ENCODE measurements around the gene GRP. TPM values are rescaled to one million over a fixed set of nuclear protein-coding genes. Genes with fewer than 3 reads are reported as not detected.

The GRP gene
- polyA plus RNA-seq, 1 experiment, result 0.16 TPM

DNA sequence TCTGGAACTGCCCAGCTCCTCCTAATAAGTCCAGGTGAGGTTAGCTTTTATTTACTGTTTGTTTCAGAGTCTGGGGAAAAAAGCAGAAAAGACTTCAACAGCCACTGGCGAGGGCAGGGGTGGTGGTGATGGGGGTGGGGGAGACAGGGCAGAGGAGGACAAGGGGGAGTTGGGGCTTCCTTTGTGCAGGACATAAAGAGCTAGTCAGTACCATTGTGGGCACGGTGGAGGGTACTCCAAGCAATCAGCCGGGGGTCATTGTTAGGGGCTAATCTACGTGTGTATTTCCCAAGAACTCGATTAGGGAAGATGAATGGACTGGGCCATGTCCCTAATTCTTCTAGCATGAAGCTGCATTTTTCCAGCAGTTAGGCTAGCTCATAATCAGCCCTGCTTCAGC, 56.1 kb downstream of the GRP start:
- DNase-seq (ENCODE audit: low read depth), result no peak
- CTCF ChIA-PET, result interaction anchor here (0.7 to 1.3 kb wide), 3 partner anchors 12 to 126 kb away, joined by 3 read pairs; no protein-coding TSS in a partner anchor
- Histone ChIP-seq H3K36me3 (ENCODE audit: control insufficient read depth, insufficient read depth, low read length) (no peaks in the 10 kb centered on the region), H3K4me3 (ENCODE audit: low read depth, low read length) (no peak overlapping the region), H3K27me3 (ENCODE audit: control insufficient read depth, insufficient read depth, low read length) (peaks cover 51% of the 10 kb centered on the region)
- POLR2A ChIA-PET, result no interaction called here
- TF ChIP-seq, protein P1, sequence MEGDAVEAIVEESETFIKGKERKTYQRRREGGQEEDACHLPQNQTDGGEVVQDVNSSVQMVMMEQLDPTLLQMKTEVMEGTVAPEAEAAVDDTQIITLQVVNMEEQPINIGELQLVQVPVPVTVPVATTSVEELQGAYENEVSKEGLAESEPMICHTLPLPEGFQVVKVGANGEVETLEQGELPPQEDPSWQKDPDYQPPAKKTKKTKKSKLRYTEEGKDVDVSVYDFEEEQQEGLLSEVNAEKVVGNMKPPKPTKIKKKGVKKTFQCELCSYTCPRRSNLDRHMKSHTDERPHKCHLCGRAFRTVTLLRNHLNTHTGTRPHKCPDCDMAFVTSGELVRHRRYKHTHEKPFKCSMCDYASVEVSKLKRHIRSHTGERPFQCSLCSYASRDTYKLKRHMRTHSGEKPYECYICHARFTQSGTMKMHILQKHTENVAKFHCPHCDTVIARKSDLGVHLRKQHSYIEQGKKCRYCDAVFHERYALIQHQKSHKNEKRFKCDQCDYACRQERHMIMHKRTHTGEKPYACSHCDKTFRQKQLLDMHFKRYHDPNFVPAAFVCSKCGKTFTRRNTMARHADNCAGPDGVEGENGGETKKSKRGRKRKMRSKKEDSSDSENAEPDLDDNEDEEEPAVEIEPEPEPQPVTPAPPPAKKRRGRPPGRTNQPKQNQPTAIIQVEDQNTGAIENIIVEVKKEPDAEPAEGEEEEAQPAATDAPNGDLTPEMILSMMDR (IDR thresholded peaks at IDR 0.05; ENCODE audit: insufficient read depth, low read depth, low read length), result no peak

- POLR2A ChIA-PET, result no interaction called here
- TF ChIP-seq, protein P1 (IDR thresholded peaks at IDR 0.05; ENCODE audit: insufficient read depth, low read depth, low read length), result no peak
- CTCF ChIA-PET, result interaction anchor here (1.9 kb wide), 1 partner anchor 9 kb away, joined by 7 read pairs; no protein-coding TSS in a partner anchor
- Histone ChIP-seq H3K4me3 (ENCODE audit: low read depth, low read length) (no peak overlapping the region), H3K27me3 (ENCODE audit: control insufficient read depth, insufficient read depth, low read length) (peaks cover 36% of the 10 kb centered on the region), H3K36me3 (ENCODE audit: control insufficient read depth, insufficient read depth, low read length) (no peaks in the 10 kb centered on the region)
- DNase-seq (ENCODE audit: low read depth), result no peak
These were observed 58.8 kb downstream of the GRP start for GRCh38 chr18:59278793-59279192.

GRCh38 chr18:59279193-59279592, 59.2 kb downstream of the GRP start:
- CTCF ChIA-PET, result interaction anchor here (1.9 kb wide), 1 partner anchor 10 kb away, joined by 7 read pairs; no protein-coding TSS in a partner anchor

GRCh38 chr18:59279722-59280121, 59.8 kb downstream of the GRP start:
- Histone ChIP-seq H3K27me3 (ENCODE audit: control insufficient read depth, insufficient read depth, low read length) (peaks cover 27% of the 10 kb centered on the region), H3K36me3 (ENCODE audit: control insufficient read depth, insufficient read depth, low read length) (no peaks in the 10 kb centered on the region), H3K4me3 (ENCODE audit: low read depth, low read length) (no peak overlapping the region)
- DNase-seq (ENCODE audit: low read depth), result no peak
- TF ChIP-seq, protein P1 (IDR thresholded peaks at IDR 0.05; ENCODE audit: insufficient read depth, low read depth, low read length), result no peak
- CTCF ChIA-PET, result interaction anchor here (1.1 to 1.9 kb wide), 3 partner anchors 10 to 123 kb away, joined by 3 to 7 read pairs (median 7); no protein-coding TSS in a partner anchor
- POLR2A ChIA-PET, result no interaction called here

More at GRCh38 chr18:59279193-59279592, 59.2 kb downstream of the GRP start:
- Histone ChIP-seq H3K36me3 (ENCODE audit: control insufficient read depth, insufficient read depth, low read length) (no peaks in the 10 kb centered on the region), H3K27me3 (ENCODE audit: control insufficient read depth, insufficient read depth, low read length) (peaks cover 32% of the 10 kb centered on the region), H3K4me3 (ENCODE audit: low read depth, low read length) (no peak overlapping the region)
- POLR2A ChIA-PET, result no interaction called here
- TF ChIP-seq, protein P1 (IDR thresholded peaks at IDR 0.05; ENCODE audit: insufficient read depth, low read depth, low read length), result no peak
- DNase-seq (ENCODE audit: low read depth), result no peak

Other genes starting within 250 kb of the GRP start
- gene SEC11C, start 80.3 kb upstream of the GRP start, polyA plus RNA-seq (2011; rRNA removed), result 18.2 and 32.0 TPM in 2 replicates
- not detected in 2 replicates for gene RAX, start 53.3 kb downstream of the GRP start, polyA plus RNA-seq (2011; rRNA removed)
- not detected in 2 replicates for gene CPLX4, start 98.5 kb downstream of the GRP start, polyA plus RNA-seq (2011; rRNA removed)
- gene LMAN1, start 139.1 kb downstream of the GRP start, polyA plus RNA-seq (2011; rRNA removed), result 65.3 and 117 TPM in 2 replicates